Measurements from ENCODE around the gene NEU2.
"Not testable (repeated sequence)": the region's sequence is repeated elsewhere in the genome, so short reads cannot be mapped to it uniquely, and the experiment has no call there.

NEU2 gene

DNA sequence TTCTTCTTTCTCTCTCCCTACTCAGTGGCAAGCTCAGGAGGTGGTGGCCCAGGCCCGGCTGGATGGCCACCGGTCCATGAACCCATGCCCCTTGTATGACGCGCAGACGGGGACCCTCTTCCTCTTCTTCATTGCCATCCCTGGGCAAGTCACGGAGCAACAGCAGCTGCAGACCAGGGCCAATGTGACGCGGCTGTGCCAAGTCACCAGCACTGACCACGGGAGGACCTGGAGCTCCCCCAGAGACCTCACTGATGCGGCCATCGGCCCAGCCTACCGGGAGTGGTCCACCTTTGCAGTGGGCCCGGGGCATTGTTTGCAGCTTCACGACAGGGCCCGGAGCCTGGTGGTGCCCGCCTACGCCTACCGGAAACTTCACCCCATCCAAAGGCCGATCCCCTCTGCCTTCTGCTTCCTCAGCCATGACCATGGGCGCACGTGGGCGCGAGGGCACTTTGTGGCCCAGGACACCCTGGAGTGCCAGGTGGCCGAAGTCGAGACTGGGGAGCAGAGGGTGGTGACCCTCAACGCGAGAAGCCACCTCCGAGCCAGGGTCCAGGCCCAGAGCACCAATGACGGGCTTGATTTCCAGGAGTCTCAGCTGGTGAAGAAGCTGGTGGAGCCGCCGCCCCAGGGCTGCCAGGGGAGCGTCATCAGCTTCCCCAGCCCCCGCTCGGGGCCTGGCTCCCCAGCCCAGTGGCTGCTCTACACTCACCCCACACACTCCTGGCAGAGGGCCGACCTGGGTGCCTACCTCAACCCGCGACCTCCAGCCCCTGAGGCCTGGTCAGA lies 1.8 kb downstream of the NEU2 start:
- DNase-seq (ENCODE audit: low read depth): no peak

- no peak for DNase-seq (ENCODE audit: low read depth)
Observed at GRCh38 chr2:233035426-233036161, 3.1 kb downstream of the NEU2 start.

GRCh38 chr2:233036162-233036838 lies 3.8 kb downstream of the NEU2 start:
- DNase-seq (ENCODE audit: low read depth): no peak

DNA sequence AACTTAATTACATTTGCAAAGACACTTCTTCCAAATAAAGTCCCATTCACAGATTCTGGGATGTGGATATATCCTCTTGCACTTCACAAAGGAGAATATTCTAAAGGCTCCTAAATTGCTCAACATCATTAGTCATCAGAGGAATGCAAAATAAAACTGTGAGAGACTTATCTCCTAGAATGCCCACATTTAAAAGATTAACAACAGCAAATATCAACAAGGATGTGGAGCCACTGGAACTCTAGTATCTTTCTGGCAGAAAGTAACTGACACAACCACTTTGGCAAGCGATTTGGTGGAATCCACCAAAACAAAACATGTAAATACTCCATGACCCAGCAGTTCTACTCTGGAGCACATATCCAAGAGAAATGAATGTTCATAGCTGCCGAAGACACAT lies 4.6 kb downstream of the NEU2 start:
- no peak for DNase-seq (ENCODE audit: low read depth)

DNA sequence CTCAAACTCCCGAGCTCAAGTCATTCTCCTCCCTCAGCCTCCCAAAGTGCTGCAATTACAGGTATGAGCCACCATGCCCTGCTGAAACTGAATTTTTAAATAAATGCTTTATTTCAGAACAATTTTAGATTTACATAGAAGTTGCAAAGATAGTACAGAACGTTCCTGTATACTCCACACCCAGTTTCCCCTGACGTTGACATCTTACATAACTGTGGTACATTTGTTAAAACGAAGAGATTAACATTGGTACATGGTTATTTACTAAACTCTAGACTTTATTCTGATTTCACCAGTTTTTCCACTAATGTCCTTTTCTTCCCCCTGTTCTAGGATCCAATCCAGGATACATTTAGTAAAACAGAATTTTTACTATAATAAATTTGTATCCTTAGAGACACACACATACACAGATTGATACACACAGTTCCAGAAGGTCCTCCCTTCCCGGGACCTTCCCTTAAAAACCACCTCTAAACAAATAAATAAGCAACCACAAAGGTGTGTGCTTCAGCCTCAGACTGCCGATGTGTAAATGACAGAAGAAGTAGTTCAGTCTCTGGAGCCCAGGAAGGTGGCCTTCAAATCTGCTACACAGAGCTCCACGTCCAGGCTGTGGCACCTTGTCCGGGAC lies 6.9 kb downstream of the NEU2 start:
- no peak for DNase-seq (ENCODE audit: low read depth)

- DNase-seq (ENCODE audit: low read depth): no peak
Observed at GRCh38 chr2:233039846-233040530, 7.5 kb downstream of the NEU2 start.

DNA sequence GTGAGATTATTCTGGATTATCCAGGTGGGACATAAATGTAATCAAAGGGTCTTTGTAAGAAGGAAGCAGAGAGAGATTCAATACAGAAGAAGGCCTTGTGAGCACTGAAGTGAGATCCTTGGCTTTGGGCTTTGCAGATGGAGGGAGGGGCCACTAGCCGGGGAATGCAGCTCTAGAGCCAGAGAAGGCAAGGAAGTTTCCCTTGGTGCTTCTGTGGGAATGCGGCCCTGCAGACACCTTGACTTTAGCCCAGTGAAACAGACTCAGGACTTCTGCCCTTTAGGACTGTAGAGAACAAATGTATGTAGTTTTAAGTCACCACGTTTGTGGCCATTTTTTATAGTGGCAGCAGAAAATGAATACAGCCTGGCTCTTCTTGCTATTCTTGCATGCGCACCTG lies 8.1 kb downstream of the NEU2 start:
- no peak for DNase-seq (ENCODE audit: low read depth)

GRCh38 chr2:233041722-233042323 lies 9.4 kb downstream of the NEU2 start:
- DNase-seq (ENCODE audit: low read depth): no peak

DNA sequence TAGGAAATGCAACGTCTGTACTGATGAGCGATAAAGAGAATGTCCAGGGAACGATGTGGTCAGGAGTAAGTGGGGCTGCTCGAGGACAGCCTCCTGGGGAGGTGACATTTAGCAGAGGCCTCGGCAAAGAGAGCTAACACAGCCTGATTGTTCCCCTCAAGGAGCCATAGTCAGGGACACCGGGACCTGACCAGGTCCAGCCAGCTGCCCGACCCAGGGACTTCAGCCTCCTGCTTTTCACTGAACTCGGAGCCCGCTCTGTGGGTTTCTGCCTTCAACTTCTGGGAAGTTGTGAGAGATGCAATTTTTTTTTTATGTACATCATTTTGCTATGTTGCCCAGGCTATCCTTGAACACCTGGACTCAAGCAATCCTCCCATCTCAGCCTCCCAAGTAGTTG lies 10.1 kb downstream of the NEU2 start:
- DNase-seq (ENCODE audit: low read depth): no peak

GRCh38 chr2:233044974-233045605 lies 12.6 kb downstream of the NEU2 start:
- no peak for DNase-seq (ENCODE audit: low read depth)

- no peak for DNase-seq (ENCODE audit: low read depth)
Observed at GRCh38 chr2:233047206-233047605, 14.7 kb downstream of the NEU2 start.

GRCh38 chr2:233047667-233048066 lies 15.2 kb downstream of the NEU2 start:
- DNase-seq (ENCODE audit: low read depth): no peak

GRCh38 chr2:233048569-233049193 lies 16.2 kb downstream of the NEU2 start:
- no peak for DNase-seq (ENCODE audit: low read depth)

DNA sequence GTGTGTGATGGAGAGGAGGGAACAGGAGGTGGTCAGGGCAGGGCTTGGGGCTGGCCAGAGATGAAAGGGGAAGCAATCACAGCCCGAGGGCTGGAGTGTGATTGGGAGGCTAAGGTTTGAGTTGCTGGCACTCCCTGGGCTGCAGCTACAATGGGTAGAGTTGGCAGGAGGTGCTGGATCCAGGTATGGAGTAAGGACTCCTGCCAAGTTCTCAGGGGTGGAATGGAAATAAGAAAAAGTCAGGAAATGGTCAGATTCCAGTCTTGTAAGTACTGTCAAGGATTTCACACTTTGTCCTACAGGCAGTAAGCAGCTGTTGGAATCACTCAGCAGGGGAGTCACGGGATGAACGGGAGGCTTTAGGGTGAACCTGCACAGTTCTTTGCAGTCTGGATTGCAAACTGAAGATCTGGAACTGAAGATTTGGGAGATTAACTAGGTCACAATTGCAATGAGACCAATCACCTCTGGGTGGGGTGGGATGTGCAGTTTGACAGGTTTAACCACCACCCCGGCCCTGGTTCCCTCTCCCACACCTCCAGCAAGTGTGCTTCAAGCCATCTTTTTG lies 16.8 kb downstream of the NEU2 start:
- DNase-seq (ENCODE audit: low read depth): no peak

DNA sequence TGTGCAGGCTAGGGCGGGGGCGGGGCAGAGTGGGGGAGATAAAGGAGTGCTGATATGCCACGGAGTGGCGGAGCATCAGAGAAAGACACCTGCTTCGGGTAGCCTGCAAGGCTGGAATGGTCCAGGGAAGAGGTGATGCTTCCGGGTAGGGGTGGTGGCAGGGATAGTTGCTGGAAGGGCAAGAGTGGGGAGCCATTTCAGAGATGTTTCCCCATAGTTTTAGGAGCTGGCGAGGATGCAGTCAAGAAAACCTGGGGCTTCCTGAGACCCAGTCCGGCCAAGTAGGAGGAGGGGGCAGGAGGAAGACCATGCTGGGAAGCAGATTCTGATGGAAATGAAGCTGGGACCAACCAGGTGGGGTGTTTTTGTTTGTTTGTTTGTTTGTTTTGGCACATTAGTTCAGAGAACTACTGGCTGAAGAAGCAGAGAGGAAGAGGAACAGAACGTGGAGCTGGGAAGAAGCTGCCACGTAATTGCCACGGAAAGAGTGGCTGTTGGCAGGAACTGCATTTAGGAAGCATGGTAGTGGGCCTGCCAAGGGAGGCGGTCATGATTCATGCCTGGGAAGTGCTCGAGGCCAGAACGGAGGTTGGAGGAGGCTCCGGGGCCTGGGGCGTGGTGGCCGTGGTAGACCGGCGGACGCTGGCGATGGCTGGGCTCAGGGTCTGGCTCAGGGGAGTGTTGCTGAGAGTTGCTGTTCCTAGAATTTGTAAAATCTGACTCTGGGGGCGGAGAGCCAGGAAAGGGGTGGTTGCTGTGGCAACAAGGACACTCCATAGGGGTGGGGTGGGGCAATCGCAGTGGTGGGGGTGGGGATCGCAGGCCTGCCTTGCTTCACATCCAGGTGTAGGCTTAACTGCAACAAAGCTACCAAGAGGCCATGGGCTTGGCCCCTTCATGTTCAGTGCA lies 19.0 kb downstream of the NEU2 start:
- no peak for DNase-seq (ENCODE audit: low read depth)

DNA sequence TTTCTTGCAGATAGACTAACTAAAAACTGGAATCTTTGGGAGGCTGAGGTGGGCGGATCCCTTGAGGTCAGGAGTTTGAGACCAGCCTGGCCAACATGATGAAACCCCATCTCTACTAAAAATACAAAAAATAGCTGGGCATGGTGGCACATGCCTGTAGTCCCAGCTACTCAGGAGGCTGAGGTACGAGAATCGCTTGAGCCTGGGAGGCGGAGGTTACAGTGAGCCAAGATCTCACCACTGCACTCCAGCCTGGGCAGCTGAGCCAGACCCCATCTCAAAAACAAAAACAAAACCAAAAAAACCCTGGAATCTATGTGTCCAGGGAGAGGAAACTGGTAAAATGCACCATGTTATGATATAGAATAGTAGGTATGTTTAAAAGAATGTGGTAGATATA lies 20.0 kb downstream of the NEU2 start:
- not testable (repeated sequence) for DNase-seq (ENCODE audit: low read depth)

DNA sequence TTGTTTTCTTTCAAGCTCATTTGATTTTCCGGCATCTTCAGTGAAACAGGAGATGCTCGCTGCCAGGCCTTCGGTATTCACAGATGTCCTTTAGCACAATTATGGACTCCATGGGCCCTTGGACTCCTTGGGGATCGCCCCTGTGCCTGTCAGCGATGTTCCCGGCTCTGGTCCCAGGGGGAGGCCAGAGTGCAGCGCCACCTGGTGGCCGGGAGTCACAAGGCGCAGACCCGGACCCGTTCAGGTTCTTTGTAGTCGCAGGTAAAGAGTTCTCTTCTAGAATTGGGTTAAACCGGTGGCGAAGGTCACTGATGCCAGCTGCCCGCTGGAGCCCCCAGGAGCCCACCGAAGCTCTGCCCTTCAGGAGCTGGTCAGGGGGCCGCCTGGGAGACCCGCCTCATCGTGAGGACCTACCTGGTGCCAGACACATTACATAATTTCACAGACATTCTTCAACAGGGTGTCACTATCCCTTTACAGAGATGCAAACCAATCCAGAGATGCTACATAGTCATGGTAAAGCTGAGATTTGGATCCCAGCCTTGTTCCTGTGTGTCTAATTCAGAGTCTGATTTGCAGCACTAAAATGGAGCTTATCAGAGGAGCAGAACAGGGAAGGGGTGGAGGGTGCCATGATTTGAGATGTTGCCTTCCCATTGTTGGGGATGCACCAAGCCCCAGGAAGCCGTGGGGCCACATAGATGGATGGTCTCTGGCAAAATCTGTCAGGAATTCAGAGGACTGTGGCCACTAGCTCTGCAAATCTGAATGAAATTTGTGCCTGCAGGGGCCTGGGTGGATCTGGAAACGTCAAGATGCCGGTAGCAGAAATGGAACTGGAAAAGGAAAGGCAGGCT lies 21.7 kb downstream of the NEU2 start:
- peak; percentile 61 for DNase-seq (ENCODE audit: low read depth)

DNA sequence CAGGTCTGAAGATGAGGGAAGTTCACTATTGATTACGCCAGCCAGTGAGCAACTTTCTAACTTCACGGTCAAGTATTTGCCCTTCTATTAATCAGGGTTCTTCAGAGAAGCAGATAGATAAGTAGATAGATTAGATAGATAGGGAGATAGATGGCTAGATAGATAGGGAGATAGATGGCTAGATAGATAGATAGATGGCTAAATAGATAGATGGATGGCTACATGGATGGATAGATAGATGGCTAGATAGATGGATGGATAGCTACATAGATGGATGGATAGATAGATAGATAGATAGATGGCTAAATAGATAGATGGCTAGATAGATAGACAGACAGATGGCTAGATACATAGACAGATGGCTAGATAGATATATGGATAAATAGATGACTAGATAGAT lies 22.9 kb downstream of the NEU2 start:
- DNase-seq (ENCODE audit: low read depth): no peak
